B cell (primary cell): ENCODE measurements around the gene NHERF2. TPM values are rescaled to one million over a fixed set of nuclear protein-coding genes. Genes with fewer than 3 reads are reported as not detected.
A peak's percentile ranks its signal among the peaks of the same experiment; 100 is the strongest.

ENCODE experiments used
- ATAC-seq: fragments of 200-7000 bp; cut with Tn5 transposase; one replicate; pipeline ENCODE4 v1.10.0; 2021; ENCODE audit warnings: low read depth, mild to moderate bottlenecking, moderate number of reproducible peaks, moderate library complexity
- CTCF ChIA-PET: fragments of 350-600 bp; sonication (Branson Sonifier 250); formaldehyde crosslinking; loops from one replicate; lab custom pipeline; 2021; ENCODE audit warnings: antibody characterized with exemption, inconsistent platforms; lab: Charles Lee
- POLR2A ChIA-PET: fragments of 350-600 bp; sonication (Branson Sonifier 250); formaldehyde crosslinking; loops from one replicate; lab custom pipeline; 2021; ENCODE audit warnings: antibody characterized with exemption; lab: Charles Lee
- DNase-seq: peaks from one replicate; pipeline ENCODE4 v3.0.0; 2013
- H2AFZ ChIP-seq: 2 replicates; pipeline ENCODE4 v1.6.1; 2012; ENCODE audit warnings: mild to moderate bottlenecking, low read depth, low read length; ENCODE audit not compliant: insufficient read depth, poor library complexity, severe bottlenecking
- H3K27ac ChIP-seq, 2 donors: 1 replicate in 1 of 2; 2 replicates in 1 of 2; pipeline ENCODE4 v1.5.1; 2012 to 2013; ENCODE audit warnings: low read length in 2 of 2, mild to moderate bottlenecking in 2 of 2, moderate library complexity in 1 of 2
- H3K27me3 ChIP-seq, 4 experiments: fragments of 200-600 bp in 1 of 4; sonication (generic) in 1 of 4; replicated peaks in 1 of 4; 1 replicate in 2 of 4; 2 replicates in 2 of 4; pipeline versions ENCODE4 v1.6.1 to v1.7.0; 2013 to 2016; ENCODE audit warnings: low read length in 3 of 4, mild to moderate bottlenecking in 2 of 4, mixed read lengths in 1 of 4, moderate library complexity in 1 of 4; ENCODE audit not compliant: insufficient read depth in 4 of 4, control insufficient read depth in 3 of 4; ENCODE audit errors: control extremely low read depth in 1 of 4
- H3K36me3 ChIP-seq, 2 experiments: replicated peaks in 1 of 2; 1 replicate in 1 of 2; 2 replicates in 1 of 2; pipeline versions ENCODE4 v1.6.1 to v1.7.1; 2013; ENCODE audit warnings: low read length in 1 of 2; ENCODE audit not compliant: insufficient read depth in 2 of 2, control insufficient read depth in 1 of 2; ENCODE audit errors: control extremely low read depth in 1 of 2, extremely low read depth in 1 of 2
- H3K4me1 ChIP-seq, 2 donors: fragments of 200-600 bp in 1 of 2; sonication (generic) in 1 of 2; 1 replicate in 1 of 2; 2 replicates in 1 of 2; pipeline versions ENCODE4 v1.5.1 to v1.6.1; 2013 to 2017; ENCODE audit warnings: low read length in 2 of 2; ENCODE audit not compliant: control insufficient read depth in 2 of 2, insufficient read depth in 2 of 2
- H3K4me2 ChIP-seq: replicated peaks from 2 replicates; pipeline ENCODE3; 2012; ENCODE audit warnings: mild to moderate bottlenecking, low read depth, low read length; ENCODE audit not compliant: poor library complexity, severe bottlenecking
- H3K4me3 ChIP-seq, 5 experiments: fragments of 200-600 bp in 1 of 5; sonication (generic) in 1 of 5; 1 replicate in 3 of 5; 2 replicates in 2 of 5; pipeline versions ENCODE4 v1.5.1 to v1.7.0; 2011 to 2016; ENCODE audit warnings: low read length in 4 of 5, mild to moderate bottlenecking in 4 of 5, low read depth in 2 of 5, control low read depth in 1 of 5, moderate library complexity in 1 of 5; ENCODE audit not compliant: insufficient read depth in 1 of 5; ENCODE audit errors: control extremely low read depth in 1 of 5, extremely low read depth in 1 of 5
- H3K79me2 ChIP-seq: fragments of 200-600 bp; sonication (generic); one replicate; pipeline ENCODE4 v1.6.0; 2016; ENCODE audit warnings: low read length; ENCODE audit not compliant: control insufficient read depth, insufficient read depth
- H3K9ac ChIP-seq: fragments of 200-600 bp; sonication (generic); 2 replicates; pipeline ENCODE4 v1.6.1; 2017; ENCODE audit warnings: mild to moderate bottlenecking, low read length, moderate library complexity
- H3K9me3 ChIP-seq, 3 donors: one replicate each; pipeline versions ENCODE4 v1.6.1 to v1.7.1; 2013; ENCODE audit warnings: low read length in 2 of 3; ENCODE audit not compliant: control insufficient read depth in 2 of 3, insufficient read depth in 1 of 3; ENCODE audit errors: control extremely low read depth in 1 of 3
- H4K20me1 ChIP-seq: 2 replicates; pipeline ENCODE4 v1.6.0; 2012; ENCODE audit warnings: mild to moderate bottlenecking, low read length; ENCODE audit not compliant: insufficient read depth, control insufficient read depth, poor library complexity, severe bottlenecking
- H3K27ac Mint-ChIP-seq: one replicate; pipeline ENCODE4 v1.8.0; 2021; ENCODE audit warnings: mixed read lengths
- H3K27me3 Mint-ChIP-seq: one replicate; pipeline ENCODE4 v1.8.0; 2021; ENCODE audit warnings: mixed read lengths
- H3K4me1 Mint-ChIP-seq: one replicate; pipeline ENCODE4 v1.8.0; 2021; ENCODE audit warnings: mixed read lengths
- H3K4me3 Mint-ChIP-seq: one replicate; pipeline ENCODE4 v1.8.0; 2021; ENCODE audit warnings: mixed read lengths
- H3K9me3 Mint-ChIP-seq: one replicate; pipeline ENCODE4 v1.8.0; 2022; ENCODE audit warnings: mixed read lengths; ENCODE audit not compliant: insufficient read depth
- EZH2 ChIP-seq: IDR thresholded peaks from 2 replicates; pipeline ENCODE4 v1.6.1; 2012; ENCODE audit warnings: borderline replicate concordance, low read depth, mild to moderate bottlenecking, moderate library complexity, low read length; ENCODE audit not compliant: insufficient read depth, poor library complexity, severe bottlenecking
- WGBS: methylation state at CpG from one replicate; pipeline ENCODE4 v1.1.5; 2013; ENCODE audit warnings: missing lambda C conversion rate; ENCODE audit not compliant: insufficient coverage; 5-methylcytosine and 5-hydroxymethylcytosine counted together
- intact Hi-C: fragments of 100-400 bp; cut with micrococcal nuclease; formaldehyde crosslinking; loops from one replicate; pipeline ENCODE4 v1.10.0; 2022
- polyA plus RNA-seq: library from polyadenylated mRNA; depleted of rRNA; stranded (reverse); fragments of >200 nt; gene quantifications from 2 replicates; pipeline ENCODE4 v1.2.3, GENCODE V29; 2012
- total RNA-seq, 2 donors: library from RNA; stranded (reverse); fragments of 120-200 nt in 1 of 2; gene quantifications; 1 replicate in 1 of 2; 2 replicates in 1 of 2; pipeline versions ENCODE4 v1.2.3 to v1.2.4, GENCODE V29; 2013 to 2022
- TF ChIP-seq, protein P1 (sequence below): fragments of 200-600 bp; IDR thresholded peaks from one replicate; pipeline ENCODE4 v1.8.0; 2022; ENCODE audit warnings: antibody characterized with exemption, mild to moderate bottlenecking

The NHERF2 gene
- total and polyA plus RNA-seq, 2 donors (not counting 1 experiment from before 2014, with no cell fraction given) = 1.8 to 2.2 TPM

GRCh38 chr16:2045965-2046892 lies 19.5 kb downstream of the NHERF2 start:
- POLR2A ChIA-PET = no interaction called here
- CTCF ChIA-PET = interaction anchor here (2.6 kb wide), 1 partner anchor 94 kb away, joined by 16 read pairs; no protein-coding TSS in a partner anchor
- H3K27ac ChIP-seq = no peak overlapping the region
- DNase-seq (no peak), ATAC-seq (no peak)
- no peaks in the 10 kb centered on the region for H3K9me3 ChIP-seq
- H3K4me1 ChIP-seq = peaks cover 17 to 35% of the 10 kb centered on the region in 2 donors
- H3K4me2 ChIP-seq = no peak overlapping the region
- TF ChIP-seq, protein P1, sequence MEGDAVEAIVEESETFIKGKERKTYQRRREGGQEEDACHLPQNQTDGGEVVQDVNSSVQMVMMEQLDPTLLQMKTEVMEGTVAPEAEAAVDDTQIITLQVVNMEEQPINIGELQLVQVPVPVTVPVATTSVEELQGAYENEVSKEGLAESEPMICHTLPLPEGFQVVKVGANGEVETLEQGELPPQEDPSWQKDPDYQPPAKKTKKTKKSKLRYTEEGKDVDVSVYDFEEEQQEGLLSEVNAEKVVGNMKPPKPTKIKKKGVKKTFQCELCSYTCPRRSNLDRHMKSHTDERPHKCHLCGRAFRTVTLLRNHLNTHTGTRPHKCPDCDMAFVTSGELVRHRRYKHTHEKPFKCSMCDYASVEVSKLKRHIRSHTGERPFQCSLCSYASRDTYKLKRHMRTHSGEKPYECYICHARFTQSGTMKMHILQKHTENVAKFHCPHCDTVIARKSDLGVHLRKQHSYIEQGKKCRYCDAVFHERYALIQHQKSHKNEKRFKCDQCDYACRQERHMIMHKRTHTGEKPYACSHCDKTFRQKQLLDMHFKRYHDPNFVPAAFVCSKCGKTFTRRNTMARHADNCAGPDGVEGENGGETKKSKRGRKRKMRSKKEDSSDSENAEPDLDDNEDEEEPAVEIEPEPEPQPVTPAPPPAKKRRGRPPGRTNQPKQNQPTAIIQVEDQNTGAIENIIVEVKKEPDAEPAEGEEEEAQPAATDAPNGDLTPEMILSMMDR = no peak
- TF ChIP-seq EZH2 = no peak
- H3K79me2 ChIP-seq = peaks cover 47% of the 10 kb centered on the region
- peak overlapping the region; percentile 93 for H2AFZ ChIP-seq
- no peaks in the 10 kb centered on the region for H4K20me1 ChIP-seq
- H3K27me3 ChIP-seq = no peaks in the 10 kb centered on the region
- H3K9me3 Mint-ChIP-seq = no peaks in the 10 kb centered on the region
- no peak overlapping the region for H3K9ac ChIP-seq
- no peak overlapping the region for H3K27ac Mint-ChIP-seq
- 90% methylated on average over 6 of the region's 21 CpGs for WGBS
- peaks cover 20% of the 10 kb centered on the region for H3K4me1 Mint-ChIP-seq
- peak overlapping the region; percentile 56 for H3K4me3 Mint-ChIP-seq
- no peaks in the 10 kb centered on the region for H3K27me3 Mint-ChIP-seq
- peaks cover 0 to 8% of the 10 kb centered on the region in 2 experiments for H3K36me3 ChIP-seq
- intact Hi-C loops = loop anchor here (5.0 kb wide), 1 partner anchor 221 kb away; the partner anchor contains the start of gene RNPS1
- H3K4me3 ChIP-seq = no peak overlapping the region
